GM12891 (cell line): ENCODE data around the gene SYNDIG1.

Experiments
- DNase-seq: peaks from one replicate; pipeline ENCODE4 v3.0.0; 2011; ENCODE audit warnings: low spot score; ENCODE audit not compliant: insufficient read length
- FAIRE-seq: peaks from 2 replicates; lab custom pipeline; 2011; peaks lifted over from hg19 to GRCh38; lab: Jason Lieb, UNC
- PAX5 ChIP-seq: IDR thresholded peaks from 2 replicates; pipeline ENCODE4 v1.6.1; 2011; ENCODE audit warnings: low read length, moderate library complexity, mild to moderate bottlenecking; ENCODE audit not compliant: insufficient read depth, severe bottlenecking
- POLR2A ChIP-seq: IDR thresholded peaks from 2 replicates; pipeline ENCODE4 v1.6.1; 2011; ENCODE audit warnings: low read depth, low read length, control low read depth
- POLR2AphosphoS5 ChIP-seq: IDR thresholded peaks from 2 replicates; pipeline ENCODE4 v1.6.1; 2011; ENCODE audit warnings: low read depth, low read length, control low read depth
- POU2F2 ChIP-seq: IDR thresholded peaks from 2 replicates; pipeline ENCODE4 v1.6.1; 2011; ENCODE audit warnings: low read depth, mild to moderate bottlenecking, control low read depth, low read length, moderate library complexity
- SPI1 ChIP-seq: IDR thresholded peaks from 2 replicates; pipeline ENCODE4 v1.6.1; 2011; ENCODE audit warnings: low read depth, low read length, control low read depth
- TAF1 ChIP-seq: IDR thresholded peaks from 2 replicates; pipeline ENCODE4 v1.6.1; 2011; ENCODE audit warnings: low read depth, low read length, control low read depth

Gene SYNDIG1

GRCh38 chr20:24630486-24631172, 161.2 kb downstream of the SYNDIG1 start:
- TF ChIP-seq POU2F2 (no peak), PAX5 (no peak), POLR2AphosphoS5 (no peak), POLR2A (no peak), SPI1 (no peak), TAF1 (no peak)
- DNase-seq, result no peak

GRCh38 chr20:24631173-24631505, 161.7 kb downstream of the SYNDIG1 start:
- TF ChIP-seq PAX5, result no peak
- TF ChIP-seq POLR2A, result no peak
- no peak for TF ChIP-seq POLR2AphosphoS5
- no peak for TF ChIP-seq POU2F2
- no peak for TF ChIP-seq TAF1
- no peak for TF ChIP-seq SPI1
- FAIRE-seq, result no peak
- DNase-seq, result no peak

More at GRCh38 chr20:24630486-24631172, 161.2 kb downstream of the SYNDIG1 start:
- FAIRE-seq, result no peak

- TF ChIP-seq TAF1 (no peak), POU2F2 (no peak), PAX5 (no peak), POLR2AphosphoS5 (no peak), POLR2A (no peak), SPI1 (no peak)
- no peak for FAIRE-seq
- DNase-seq, result no peak
Observed at GRCh38 chr20:24632581-24632980, 163.2 kb downstream of the SYNDIG1 start.

- TF ChIP-seq POLR2A (no peak), SPI1 (no peak), POLR2AphosphoS5 (no peak), POU2F2 (no peak), TAF1 (no peak), PAX5 (no peak)
- FAIRE-seq, result no peak
- no peak for DNase-seq
Observed at GRCh38 chr20:24633026-24633425, 163.6 kb downstream of the SYNDIG1 start.

- FAIRE-seq (no peak), DNase-seq (no peak)
- TF ChIP-seq SPI1, result no peak
- no peak for TF ChIP-seq POLR2AphosphoS5
- TF ChIP-seq PAX5, result no peak
- TF ChIP-seq TAF1, result no peak
- TF ChIP-seq POU2F2, result no peak
- TF ChIP-seq POLR2A, result no peak
Observed at GRCh38 chr20:24633521-24633920, 164.1 kb downstream of the SYNDIG1 start.

- FAIRE-seq (no peak), DNase-seq (no peak)
- TF ChIP-seq PAX5, result no peak
- no peak for TF ChIP-seq TAF1
Observed at GRCh38 chr20:24634855-24635254, 165.4 kb downstream of the SYNDIG1 start.

GRCh38 chr20:24636626-24637025, 167.2 kb downstream of the SYNDIG1 start:
- DNase-seq, result no peak
- no peak for FAIRE-seq
- TF ChIP-seq SPI1, result no peak
- no peak for TF ChIP-seq PAX5
- TF ChIP-seq TAF1, result no peak
- no peak for TF ChIP-seq POLR2A
- TF ChIP-seq POU2F2, result no peak
- TF ChIP-seq POLR2AphosphoS5, result no peak

- DNase-seq, result no peak
- no peak for TF ChIP-seq PAX5
- TF ChIP-seq POLR2AphosphoS5, result no peak
- TF ChIP-seq TAF1, result no peak
- TF ChIP-seq POLR2A, result no peak
- TF ChIP-seq SPI1, result no peak
- TF ChIP-seq POU2F2, result no peak
- FAIRE-seq, result no peak
Observed at GRCh38 chr20:24637087-24637486, 167.7 kb downstream of the SYNDIG1 start.

GRCh38 chr20:24637941-24638340, 168.5 kb downstream of the SYNDIG1 start:
- DNase-seq, result no peak
- no peak for FAIRE-seq
- TF ChIP-seq PAX5, result no peak
- TF ChIP-seq POU2F2, result no peak
- no peak for TF ChIP-seq POLR2AphosphoS5
- TF ChIP-seq POLR2A, result no peak
- no peak for TF ChIP-seq SPI1
- TF ChIP-seq TAF1, result no peak
